Neural progenitor cell (in vitro differentiated cells): ENCODE results near the gene GLS. TPM values are rescaled to one million over a fixed set of nuclear protein-coding genes. Genes with fewer than 3 reads are reported as not detected.

ENCODE experiments used
- DNase-seq: peaks from one replicate; pipeline ENCODE4 v3.0.0-alpha.2; 2016; ENCODE audit warnings: low spot score
- H2AFZ ChIP-seq: fragments of 200-600 bp; sonication (generic); replicated peaks from 2 replicates; pipeline ENCODE4 v1.6.1; 2016; ENCODE audit warnings: antibody characterized with exemption
- H3F3A ChIP-seq: fragments of 200-600 bp; sonication (generic); 2 replicates; pipeline ENCODE4 v1.6.1; 2016; ENCODE audit warnings: antibody characterized with exemption, low read depth
- H3K27ac ChIP-seq: fragments of 200-600 bp; sonication (generic); 2 replicates; pipeline ENCODE4 v1.5.1; 2016; ENCODE audit warnings: mild to moderate bottlenecking
- H3K27me3 ChIP-seq: fragments of 200-600 bp; sonication (generic); 2 replicates; pipeline ENCODE4 v1.6.1; 2016; ENCODE audit warnings: mild to moderate bottlenecking, moderate library complexity
- H3K36me3 ChIP-seq: fragments of 200-600 bp; sonication (generic); 2 replicates; pipeline ENCODE4 v1.5.1; 2016
- H3K4me1 ChIP-seq: fragments of 200-600 bp; sonication (generic); 2 replicates; pipeline ENCODE4 v1.6.1; 2016; ENCODE audit warnings: mixed run types
- H3K4me2 ChIP-seq: fragments of 200-600 bp; sonication (generic); 2 replicates; pipeline ENCODE4 v1.6.1; 2016
- H3K4me3 ChIP-seq: fragments of 200-600 bp; sonication (generic); 2 replicates; pipeline ENCODE4 v1.5.1; 2016
- H3K79me2 ChIP-seq: fragments of 200-600 bp; sonication (generic); 2 replicates; pipeline ENCODE4 v1.6.1; 2016; ENCODE audit warnings: low read depth
- H3K9ac ChIP-seq: fragments of 200-600 bp; sonication (generic); 2 replicates; pipeline ENCODE4 v1.6.1; 2016
- H3K9me3 ChIP-seq: fragments of 200-600 bp; sonication (generic); 2 replicates; pipeline ENCODE4 v1.5.1; 2016; ENCODE audit warnings: low read depth
- H4K20me1 ChIP-seq: fragments of 200-600 bp; sonication (generic); 2 replicates; pipeline ENCODE4 v1.6.1; 2016; ENCODE audit warnings: low read depth
- H3K27ac Mint-ChIP-seq: 3 replicates; pipeline ENCODE4 v1.8.0; 2021; ENCODE audit warnings: mixed read lengths
- H3K27me3 Mint-ChIP-seq: 2 replicates; pipeline ENCODE4 v1.8.0; 2022; ENCODE audit warnings: low read depth, mild to moderate bottlenecking, inconsistent platforms, moderate library complexity, mixed read lengths; ENCODE audit not compliant: insufficient read depth
- H3K36me3 Mint-ChIP-seq: 3 replicates; pipeline ENCODE4 v1.8.0; 2021; ENCODE audit warnings: mixed read lengths
- H3K4me1 Mint-ChIP-seq: 3 replicates; pipeline ENCODE4 v1.8.0; 2021; ENCODE audit warnings: mixed read lengths
- H3K4me3 Mint-ChIP-seq: 3 replicates; pipeline ENCODE4 v1.8.0; 2021; ENCODE audit warnings: mild to moderate bottlenecking, moderate library complexity, mixed read lengths
- H3K9me3 Mint-ChIP-seq: 3 replicates; pipeline ENCODE4 v1.8.0; 2020; ENCODE audit warnings: mixed read lengths
- EZH2 ChIP-seq: fragments of 200-600 bp; sonication (generic); IDR thresholded peaks from 2 replicates; pipeline ENCODE4 v1.6.1; 2017; ENCODE audit warnings: antibody characterized with exemption, mild to moderate bottlenecking, moderate library complexity
- EZH2phosphoT487 ChIP-seq: fragments of 200-600 bp; sonication (generic); IDR thresholded peaks from 2 replicates; pipeline ENCODE4 v1.6.1; 2017; ENCODE audit warnings: antibody characterized with exemption
- total RNA-seq: library from RNA; depleted of rRNA; stranded (reverse); fragments of >200 nt; gene quantifications from 2 replicates; pipeline ENCODE4 v1.2.3, GENCODE V29; 2015; ENCODE audit warnings: low replicate concordance
- TF ChIP-seq, protein P1 (sequence below): fragments of 200-600 bp; sonication (generic); IDR thresholded peaks from 2 replicates; pipeline ENCODE4 v1.5.1; 2017; ENCODE audit warnings: antibody characterized with exemption, mild to moderate bottlenecking

GLS gene
- total RNA-seq, 1 donor from 2014 or later, result 54.0 TPM

DNA sequence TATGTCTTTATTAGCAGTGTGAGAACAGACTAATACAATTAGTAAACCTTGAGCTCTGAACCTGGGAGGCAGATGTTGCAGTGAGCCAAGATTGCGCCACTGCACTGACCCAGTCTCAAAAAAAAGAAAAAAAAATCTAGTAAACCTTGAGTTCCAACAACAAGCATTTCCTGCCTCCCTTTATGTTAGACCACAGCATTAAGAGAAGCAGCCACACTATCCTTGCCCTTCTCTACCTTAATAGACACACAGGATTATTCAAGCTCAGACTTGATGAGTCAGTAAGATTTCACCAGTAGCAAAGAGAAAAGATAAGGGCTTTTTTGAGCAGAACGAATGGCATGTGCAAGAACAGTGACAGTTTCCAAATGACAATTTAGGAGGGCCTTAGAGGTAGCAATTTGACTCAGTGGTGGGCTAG is 18.0 kb upstream of the GLS start:
- peaks cover 8% of the 10 kb centered on the region for H3K4me1 ChIP-seq
- H3K9me3 Mint-ChIP-seq, result no peaks in the 10 kb centered on the region
- peaks cover 9% of the 10 kb centered on the region for H3K4me1 Mint-ChIP-seq
- no peaks in the 10 kb centered on the region for H4K20me1 ChIP-seq
- H3K4me3 Mint-ChIP-seq, result no peak overlapping the region
- no peak overlapping the region for H2AFZ ChIP-seq
- H3K27me3 ChIP-seq, result no peaks in the 10 kb centered on the region
- H3F3A ChIP-seq, result no peaks in the 10 kb centered on the region
- no peak for TF ChIP-seq EZH2
- TF ChIP-seq EZH2phosphoT487, result no peak
- TF ChIP-seq, protein P1, sequence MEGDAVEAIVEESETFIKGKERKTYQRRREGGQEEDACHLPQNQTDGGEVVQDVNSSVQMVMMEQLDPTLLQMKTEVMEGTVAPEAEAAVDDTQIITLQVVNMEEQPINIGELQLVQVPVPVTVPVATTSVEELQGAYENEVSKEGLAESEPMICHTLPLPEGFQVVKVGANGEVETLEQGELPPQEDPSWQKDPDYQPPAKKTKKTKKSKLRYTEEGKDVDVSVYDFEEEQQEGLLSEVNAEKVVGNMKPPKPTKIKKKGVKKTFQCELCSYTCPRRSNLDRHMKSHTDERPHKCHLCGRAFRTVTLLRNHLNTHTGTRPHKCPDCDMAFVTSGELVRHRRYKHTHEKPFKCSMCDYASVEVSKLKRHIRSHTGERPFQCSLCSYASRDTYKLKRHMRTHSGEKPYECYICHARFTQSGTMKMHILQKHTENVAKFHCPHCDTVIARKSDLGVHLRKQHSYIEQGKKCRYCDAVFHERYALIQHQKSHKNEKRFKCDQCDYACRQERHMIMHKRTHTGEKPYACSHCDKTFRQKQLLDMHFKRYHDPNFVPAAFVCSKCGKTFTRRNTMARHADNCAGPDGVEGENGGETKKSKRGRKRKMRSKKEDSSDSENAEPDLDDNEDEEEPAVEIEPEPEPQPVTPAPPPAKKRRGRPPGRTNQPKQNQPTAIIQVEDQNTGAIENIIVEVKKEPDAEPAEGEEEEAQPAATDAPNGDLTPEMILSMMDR, result no peak
- no peak overlapping the region for H3K4me2 ChIP-seq
- no peak overlapping the region for H3K9ac ChIP-seq
- H3K27ac ChIP-seq, result no peak overlapping the region
- H3K9me3 ChIP-seq, result no peaks in the 10 kb centered on the region
- H3K36me3 ChIP-seq, result no peaks in the 10 kb centered on the region
- H3K79me2 ChIP-seq, result no peaks in the 10 kb centered on the region
- no peaks in the 10 kb centered on the region for H3K36me3 Mint-ChIP-seq
- H3K4me3 ChIP-seq, result no peak overlapping the region
- no peak overlapping the region for H3K27ac Mint-ChIP-seq
- H3K27me3 Mint-ChIP-seq, result peaks cover 6% of the 10 kb centered on the region
- DNase-seq, result no peak

DNA sequence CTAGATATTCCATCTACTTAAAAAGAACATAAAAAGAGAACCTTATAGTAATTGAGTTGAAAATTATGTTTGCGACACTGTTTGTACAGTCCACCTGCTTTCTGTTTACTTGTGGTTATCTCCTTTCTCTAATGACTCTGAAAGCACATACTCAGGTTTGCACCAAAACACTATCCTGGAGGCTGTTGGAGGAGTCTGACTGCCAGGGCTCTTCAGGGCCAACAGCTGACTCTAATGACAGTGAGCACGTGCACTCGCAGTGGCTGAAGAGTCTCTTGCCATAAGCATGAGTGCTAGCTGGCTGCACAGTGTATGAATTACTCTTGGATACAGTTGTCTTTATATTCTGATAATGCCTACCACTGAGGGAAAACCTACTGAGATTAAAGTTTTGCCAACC is 16.7 kb upstream of the GLS start:
- Histone ChIP-seq H4K20me1 (no peaks in the 10 kb centered on the region), H3K9ac (no peak overlapping the region), H3K9me3 (no peaks in the 10 kb centered on the region), H3K79me2 (no peaks in the 10 kb centered on the region), H2AFZ (no peak overlapping the region), H3K4me2 (no peak overlapping the region), H3K4me1 (peaks cover 8% of the 10 kb centered on the region), H3K27ac (no peak overlapping the region), H3K27me3 (no peaks in the 10 kb centered on the region), H3K36me3 (no peaks in the 10 kb centered on the region), H3F3A (no peaks in the 10 kb centered on the region), H3K4me3 (no peak overlapping the region)
- H3K4me3 Mint-ChIP-seq, result no peak overlapping the region
- peaks cover 6% of the 10 kb centered on the region for H3K27me3 Mint-ChIP-seq
- TF ChIP-seq, protein P1, result no peak
- TF ChIP-seq EZH2 (no peak), EZH2phosphoT487 (no peak)
- H3K9me3 Mint-ChIP-seq, result peaks cover 7% of the 10 kb centered on the region
- H3K36me3 Mint-ChIP-seq, result no peaks in the 10 kb centered on the region
- no peak for DNase-seq
- H3K4me1 Mint-ChIP-seq, result peaks cover 9% of the 10 kb centered on the region
- H3K27ac Mint-ChIP-seq, result no peak overlapping the region

DNA sequence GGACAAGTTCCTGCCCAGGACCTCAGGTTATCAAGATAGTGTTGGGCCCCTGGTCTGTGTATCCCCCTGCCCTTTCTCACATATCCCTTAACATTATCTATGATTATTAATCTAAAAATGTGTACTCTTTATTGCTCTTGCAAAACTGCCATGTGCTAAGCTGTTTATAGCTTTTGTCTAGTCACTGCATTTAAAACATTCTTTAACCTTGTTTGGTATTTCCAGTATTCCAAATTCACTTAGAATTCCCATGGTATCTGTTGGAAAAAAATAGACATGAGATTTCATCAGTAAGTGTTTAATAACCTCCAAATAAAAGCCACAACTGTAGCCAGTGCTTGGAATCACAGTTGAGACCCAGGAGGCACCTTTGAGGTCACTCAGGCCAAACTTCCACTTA is 16.2 kb upstream of the GLS start:
- no peak overlapping the region for H3K4me3 ChIP-seq
- no peak overlapping the region for H2AFZ ChIP-seq
- Mint-ChIP-seq H3K9me3 (peaks cover 7% of the 10 kb centered on the region), H3K27ac (no peak overlapping the region), H3K27me3 (peaks cover 6% of the 10 kb centered on the region), H3K4me1 (peaks cover 9% of the 10 kb centered on the region), H3K4me3 (no peak overlapping the region), H3K36me3 (no peaks in the 10 kb centered on the region)
- no peaks in the 10 kb centered on the region for H3K27me3 ChIP-seq
- peaks cover 8% of the 10 kb centered on the region for H3K4me1 ChIP-seq
- no peaks in the 10 kb centered on the region for H3F3A ChIP-seq
- no peaks in the 10 kb centered on the region for H3K36me3 ChIP-seq
- H3K79me2 ChIP-seq, result no peaks in the 10 kb centered on the region
- TF ChIP-seq, protein P1, result no peak
- TF ChIP-seq EZH2phosphoT487 (no peak), EZH2 (no peak)
- H3K9ac ChIP-seq, result no peak overlapping the region
- H3K9me3 ChIP-seq, result no peaks in the 10 kb centered on the region
- DNase-seq, result no peak
- H3K27ac ChIP-seq, result no peak overlapping the region
- H3K4me2 ChIP-seq, result no peak overlapping the region
- no peaks in the 10 kb centered on the region for H4K20me1 ChIP-seq
